Gastroesophageal sphincter (tissue), 3 donors: Measurements from ENCODE around the gene NPHP4.

Source experiments
- EP300 ChIP-seq: sonication (generic); formaldehyde crosslinking; IDR thresholded peaks from one replicate; pipeline ENCODE4 v1.6.1; 2017; ENCODE audit warnings: antibody characterized with exemption, mild to moderate bottlenecking
- POLR2AphosphoS5 ChIP-seq: sonication (generic); formaldehyde crosslinking; IDR thresholded peaks from one replicate; pipeline ENCODE4 v1.6.1; 2017; ENCODE audit warnings: antibody characterized with exemption
- TF ChIP-seq, protein P1 (sequence below), 4 experiments: fragments of 200-600 bp in 2 of 4; fragments of 450-650 bp in 2 of 4; sonication (generic) in 1 of 4; IDR thresholded peaks; one replicate each; pipeline ENCODE4 v1.5.1; 2017 to 2019; ENCODE audit warnings: antibody characterized with exemption in 4 of 4, mild to moderate bottlenecking in 2 of 4, moderate library complexity in 2 of 4

DNA sequence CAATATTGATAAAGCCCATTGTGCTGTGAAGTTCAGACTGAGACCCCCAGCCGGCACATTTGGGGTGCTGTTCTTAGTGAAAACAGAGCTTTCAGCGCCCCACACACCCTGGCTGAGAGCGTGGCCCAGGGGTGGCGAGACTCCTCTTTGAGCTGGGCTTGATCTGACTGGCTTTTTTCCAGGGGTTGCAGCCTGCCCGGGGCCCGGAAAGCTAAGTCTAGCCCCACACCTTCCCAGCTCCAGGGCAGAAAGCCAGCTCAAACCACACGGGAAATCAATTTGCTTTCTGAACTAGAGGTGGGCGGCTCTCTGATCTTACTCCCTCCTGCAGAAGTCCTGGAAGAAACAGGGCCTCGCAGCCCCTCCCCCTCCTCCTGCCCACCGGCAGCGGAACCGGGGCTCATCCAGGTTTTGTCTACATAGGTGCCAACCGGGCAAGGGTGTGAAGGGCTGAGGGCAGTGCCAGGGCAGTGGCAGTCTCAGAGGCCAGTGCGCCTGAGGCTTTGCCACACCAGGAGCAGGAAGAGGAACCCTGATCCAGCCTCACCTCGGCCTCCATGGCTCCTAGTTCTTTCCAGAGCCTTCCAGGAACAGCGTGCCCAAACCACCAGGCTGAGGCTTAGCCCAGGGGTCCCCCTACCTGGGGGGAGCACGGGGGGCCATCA is 155.3 kb downstream of the NPHP4 start:
- TF ChIP-seq, protein P1, sequence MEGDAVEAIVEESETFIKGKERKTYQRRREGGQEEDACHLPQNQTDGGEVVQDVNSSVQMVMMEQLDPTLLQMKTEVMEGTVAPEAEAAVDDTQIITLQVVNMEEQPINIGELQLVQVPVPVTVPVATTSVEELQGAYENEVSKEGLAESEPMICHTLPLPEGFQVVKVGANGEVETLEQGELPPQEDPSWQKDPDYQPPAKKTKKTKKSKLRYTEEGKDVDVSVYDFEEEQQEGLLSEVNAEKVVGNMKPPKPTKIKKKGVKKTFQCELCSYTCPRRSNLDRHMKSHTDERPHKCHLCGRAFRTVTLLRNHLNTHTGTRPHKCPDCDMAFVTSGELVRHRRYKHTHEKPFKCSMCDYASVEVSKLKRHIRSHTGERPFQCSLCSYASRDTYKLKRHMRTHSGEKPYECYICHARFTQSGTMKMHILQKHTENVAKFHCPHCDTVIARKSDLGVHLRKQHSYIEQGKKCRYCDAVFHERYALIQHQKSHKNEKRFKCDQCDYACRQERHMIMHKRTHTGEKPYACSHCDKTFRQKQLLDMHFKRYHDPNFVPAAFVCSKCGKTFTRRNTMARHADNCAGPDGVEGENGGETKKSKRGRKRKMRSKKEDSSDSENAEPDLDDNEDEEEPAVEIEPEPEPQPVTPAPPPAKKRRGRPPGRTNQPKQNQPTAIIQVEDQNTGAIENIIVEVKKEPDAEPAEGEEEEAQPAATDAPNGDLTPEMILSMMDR (IDR thresholded peaks at IDR 0.05): no peak
- no peak for TF ChIP-seq POLR2AphosphoS5
- no peak for TF ChIP-seq EP300
